ENCODE data around the gene SYPL1. TPM values are rescaled to one million over a fixed set of nuclear protein-coding genes. Genes with fewer than 3 reads are reported as not detected.

The SYPL1 gene
- total and polyA plus RNA-seq, 2 donors (not counting 1 experiment from before 2014, with no cell fraction given): 58.5 to 130 TPM

DNA sequence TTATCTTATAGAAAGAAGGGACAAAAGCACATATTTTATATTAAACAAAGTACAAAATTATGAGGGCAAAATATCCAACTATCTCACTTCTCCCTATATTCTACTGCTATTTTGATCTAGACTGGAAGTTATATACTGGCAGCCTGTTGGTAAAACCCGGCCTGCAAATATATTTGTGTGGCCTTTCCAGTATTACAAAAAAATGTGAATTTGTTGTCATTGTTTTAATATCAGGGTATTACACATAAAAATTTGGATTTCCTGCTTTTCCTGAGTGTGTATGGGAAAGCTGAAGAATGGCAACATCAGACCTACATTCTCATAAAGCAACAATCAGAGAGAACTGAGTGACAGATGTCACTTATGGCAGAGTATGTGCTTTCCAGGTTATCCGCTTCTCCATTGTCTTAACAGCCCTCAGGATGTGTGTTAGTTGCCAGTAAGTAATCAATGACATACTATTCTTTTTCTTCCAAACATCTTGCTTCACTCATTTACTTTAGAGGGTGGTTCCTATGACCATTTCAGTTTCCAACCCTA is 7.3 kb downstream of the SYPL1 start:
- peak overlapping the region; percentile 76 for H3K27ac Mint-ChIP-seq
- Histone ChIP-seq H3K9me3 (ENCODE audit: control extremely low read depth in 1 of 3, control insufficient read depth in 2 of 3, insufficient read depth in 1 of 3, low read length in 2 of 3) (no peaks in the 10 kb centered on the region), H3K4me1 (ENCODE audit: control insufficient read depth in 2 of 2, insufficient read depth in 2 of 2, low read length in 2 of 2) (peaks cover 74 to 89% of the 10 kb centered on the region in 2 donors), H3K9ac (ENCODE audit: low read length) (no peak overlapping the region), H3K27ac (ENCODE audit: low read length in 2 of 2) (peak overlapping the region in 1 of 2 donors; percentile 69), H3K36me3 (replicated peaks in 1 of 2; ENCODE audit: control extremely low read depth in 1 of 2, control insufficient read depth in 1 of 2, extremely low read depth in 1 of 2, insufficient read depth in 2 of 2, low read length in 1 of 2) (peaks cover 0 to 20% of the 10 kb centered on the region in 2 experiments), H3K79me2 (ENCODE audit: control insufficient read depth, insufficient read depth, low read length) (peaks cover 100% of the 10 kb centered on the region), H2AFZ (ENCODE audit: insufficient read depth, low read depth, low read length, poor library complexity, severe bottlenecking) (no peak overlapping the region), H4K20me1 (ENCODE audit: control insufficient read depth, insufficient read depth, low read length, poor library complexity, severe bottlenecking) (peaks cover 45% of the 10 kb centered on the region), H3K4me3 (ENCODE audit: control extremely low read depth in 1 of 5, extremely low read depth in 1 of 5, insufficient read depth in 1 of 5, low read depth in 2 of 5, low read length in 4 of 5) (no peak overlapping the region), H3K4me2 (replicated peaks; ENCODE audit: low read depth, low read length, poor library complexity, severe bottlenecking) (peak overlapping the region; percentile 43), H3K27me3 (replicated peaks in 1 of 4; ENCODE audit: control extremely low read depth in 1 of 4, control insufficient read depth in 3 of 4, insufficient read depth in 4 of 4, low read length in 3 of 4) (no peaks in the 10 kb centered on the region)
- H3K9me3 Mint-ChIP-seq (ENCODE audit: insufficient read depth): no peaks in the 10 kb centered on the region
- DNase-seq: no peak
- peaks cover 84% of the 10 kb centered on the region for H3K4me1 Mint-ChIP-seq
- intact Hi-C loops (cut with micrococcal nuclease): no loop called here
- no CpG with 5 or more reads among the region's 2 CpGs for WGBS (ENCODE audit: insufficient coverage)
- CTCF ChIA-PET: interaction anchor here (1.0 to 2.3 kb wide), 6 partner anchors 9 to 49 kb away, joined by 3 to 30 read pairs (median 4); no protein-coding TSS in a partner anchor
- no peak for ATAC-seq (ENCODE audit: low read depth)
- TF ChIP-seq, protein P1, sequence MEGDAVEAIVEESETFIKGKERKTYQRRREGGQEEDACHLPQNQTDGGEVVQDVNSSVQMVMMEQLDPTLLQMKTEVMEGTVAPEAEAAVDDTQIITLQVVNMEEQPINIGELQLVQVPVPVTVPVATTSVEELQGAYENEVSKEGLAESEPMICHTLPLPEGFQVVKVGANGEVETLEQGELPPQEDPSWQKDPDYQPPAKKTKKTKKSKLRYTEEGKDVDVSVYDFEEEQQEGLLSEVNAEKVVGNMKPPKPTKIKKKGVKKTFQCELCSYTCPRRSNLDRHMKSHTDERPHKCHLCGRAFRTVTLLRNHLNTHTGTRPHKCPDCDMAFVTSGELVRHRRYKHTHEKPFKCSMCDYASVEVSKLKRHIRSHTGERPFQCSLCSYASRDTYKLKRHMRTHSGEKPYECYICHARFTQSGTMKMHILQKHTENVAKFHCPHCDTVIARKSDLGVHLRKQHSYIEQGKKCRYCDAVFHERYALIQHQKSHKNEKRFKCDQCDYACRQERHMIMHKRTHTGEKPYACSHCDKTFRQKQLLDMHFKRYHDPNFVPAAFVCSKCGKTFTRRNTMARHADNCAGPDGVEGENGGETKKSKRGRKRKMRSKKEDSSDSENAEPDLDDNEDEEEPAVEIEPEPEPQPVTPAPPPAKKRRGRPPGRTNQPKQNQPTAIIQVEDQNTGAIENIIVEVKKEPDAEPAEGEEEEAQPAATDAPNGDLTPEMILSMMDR (IDR thresholded peaks at IDR 0.05): no peak
- TF ChIP-seq EZH2 (IDR thresholded peaks at IDR 0.05; ENCODE audit: borderline replicate concordance, insufficient read depth, low read depth, low read length, poor library complexity, severe bottlenecking): no peak
- no peaks in the 10 kb centered on the region for H3K27me3 Mint-ChIP-seq
- H3K4me3 Mint-ChIP-seq: peak overlapping the region; percentile 18
- POLR2A ChIA-PET: interaction anchor here (1.5 kb wide), 1 partner anchor 9 kb away, joined by 4 read pairs; no protein-coding TSS in a partner anchor

DNA sequence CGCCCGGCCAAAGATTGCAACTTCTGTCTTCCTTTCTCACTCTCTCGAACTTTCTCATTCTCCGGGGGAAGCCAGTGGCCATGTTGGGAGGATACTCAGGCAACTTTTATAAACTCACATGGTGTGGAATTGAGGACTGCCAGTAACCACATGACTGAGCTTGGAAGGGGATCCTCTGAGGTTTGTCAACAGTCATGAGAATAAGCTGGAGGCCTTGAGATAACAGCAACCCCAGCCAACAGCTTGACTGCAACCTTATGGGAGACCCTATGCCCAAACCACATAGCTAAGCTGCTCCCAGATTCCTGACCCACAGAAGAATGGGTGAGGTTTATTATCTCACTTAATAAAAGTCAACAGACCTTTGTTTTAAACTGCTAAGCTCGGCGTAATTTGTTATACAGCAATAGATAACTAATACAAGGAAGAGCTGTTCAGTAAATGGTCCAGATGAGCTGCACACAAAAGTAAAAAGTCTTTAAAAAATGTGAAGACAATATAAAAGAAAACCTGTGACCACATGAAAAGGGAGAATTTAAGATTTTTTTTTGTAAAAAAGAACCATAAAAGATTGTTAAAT is 9.6 kb downstream of the SYPL1 start:
- peak overlapping the region; percentile 73 for H3K4me3 Mint-ChIP-seq
- no peak overlapping the region for H3K9ac ChIP-seq (ENCODE audit: low read length)
- peak overlapping the region; percentile 80 for H3K27ac Mint-ChIP-seq
- peaks cover 65 to 84% of the 10 kb centered on the region in 2 donors for H3K4me1 ChIP-seq (ENCODE audit: control insufficient read depth in 2 of 2, insufficient read depth in 2 of 2, low read length in 2 of 2)
- H3K9me3 ChIP-seq (ENCODE audit: control extremely low read depth in 1 of 3, control insufficient read depth in 2 of 3, insufficient read depth in 1 of 3, low read length in 2 of 3): no peaks in the 10 kb centered on the region
- intact Hi-C loops (cut with micrococcal nuclease): no loop called here
- H2AFZ ChIP-seq (ENCODE audit: insufficient read depth, low read depth, low read length, poor library complexity, severe bottlenecking): no peak overlapping the region
- H3K36me3 ChIP-seq (replicated peaks in 1 of 2; ENCODE audit: control extremely low read depth in 1 of 2, control insufficient read depth in 1 of 2, extremely low read depth in 1 of 2, insufficient read depth in 2 of 2, low read length in 1 of 2): peaks cover 0 to 35% of the 10 kb centered on the region in 2 experiments
- H3K4me1 Mint-ChIP-seq: peaks cover 82% of the 10 kb centered on the region
- H3K27ac ChIP-seq (ENCODE audit: low read length in 2 of 2): peak overlapping the region in 1 of 2 donors; percentile 69
- H4K20me1 ChIP-seq (ENCODE audit: control insufficient read depth, insufficient read depth, low read length, poor library complexity, severe bottlenecking): peaks cover 45% of the 10 kb centered on the region
- no peaks in the 10 kb centered on the region for H3K27me3 ChIP-seq (replicated peaks in 1 of 4; ENCODE audit: control extremely low read depth in 1 of 4, control insufficient read depth in 3 of 4, insufficient read depth in 4 of 4, low read length in 3 of 4)
- ChIA-PET POLR2A (interaction anchor here (0.6 to 1.8 kb wide), 2 partner anchors 22 to 31 kb away, joined by 6 read pairs; no protein-coding TSS in a partner anchor), CTCF (interaction anchor here (0.6 to 2.3 kb wide), 9 partner anchors 8 to 59 kb away, joined by 3 to 30 read pairs (median 6); partner anchors contain the start of gene SYPL1)
- H3K4me3 ChIP-seq (ENCODE audit: control extremely low read depth in 1 of 5, extremely low read depth in 1 of 5, insufficient read depth in 1 of 5, low read depth in 2 of 5, low read length in 4 of 5): no peak overlapping the region
- no peaks in the 10 kb centered on the region for H3K27me3 Mint-ChIP-seq
- H3K4me2 ChIP-seq (replicated peaks; ENCODE audit: low read depth, low read length, poor library complexity, severe bottlenecking): peak overlapping the region; percentile 46
- DNase-seq: no peak
- no peaks in the 10 kb centered on the region for H3K9me3 Mint-ChIP-seq (ENCODE audit: insufficient read depth)
- TF ChIP-seq EZH2 (IDR thresholded peaks at IDR 0.05; ENCODE audit: borderline replicate concordance, insufficient read depth, low read depth, low read length, poor library complexity, severe bottlenecking): no peak
- TF ChIP-seq, protein P1 (IDR thresholded peaks at IDR 0.05): no peak
- ATAC-seq (ENCODE audit: low read depth): no peak
- WGBS (ENCODE audit: insufficient coverage): no CpG with 5 or more reads among the region's 6 CpGs
- peaks cover 94% of the 10 kb centered on the region for H3K79me2 ChIP-seq (ENCODE audit: control insufficient read depth, insufficient read depth, low read length)

Data from B cell (primary cell).